ENCODE results near the gene TMEM151B.

Gene TMEM151B

GRCh38 chr6:44275271-44275748, 5.1 kb downstream of the TMEM151B start:
- in situ Hi-C loops (cut with HindIII; ENCODE audit: low sequenced_read_pairs) = no loop called here
- TF ChIP-seq CTCF (IDR thresholded peaks at IDR 0.05; ENCODE audit: low read depth, low read length, missing control alignments) = no peak
- no peak overlapping the region for H3K4me3 ChIP-seq (ENCODE audit: low read depth, low read length)
- DNase-seq (ENCODE audit: low read depth) = no peak

- TF ChIP-seq CTCF (IDR thresholded peaks at IDR 0.05; ENCODE audit: low read depth, low read length, missing control alignments) = no peak
- H3K4me3 ChIP-seq (ENCODE audit: low read depth, low read length) = no peak overlapping the region
- in situ Hi-C loops (cut with HindIII; ENCODE audit: low sequenced_read_pairs) = no loop called here
- no peak for DNase-seq (ENCODE audit: low read depth)
These were observed 5.7 kb downstream of the TMEM151B start for GRCh38 chr6:44275749-44276648.

- in situ Hi-C loops (cut with HindIII; ENCODE audit: low sequenced_read_pairs) = no loop called here
These were observed 6.7 kb downstream of the TMEM151B start for GRCh38 chr6:44276667-44277640.

GRCh38 chr6:44277763-44278162, 7.5 kb downstream of the TMEM151B start:
- TF ChIP-seq CTCF (IDR thresholded peaks at IDR 0.05; ENCODE audit: low read depth, low read length, missing control alignments) = no peak
- no peak overlapping the region for H3K4me3 ChIP-seq (ENCODE audit: low read depth, low read length)
- in situ Hi-C loops (cut with HindIII; ENCODE audit: low sequenced_read_pairs) = no loop called here
- no peak for DNase-seq (ENCODE audit: low read depth)

More at GRCh38 chr6:44276667-44277640, 6.7 kb downstream of the TMEM151B start:
- no peak overlapping the region for H3K4me3 ChIP-seq (ENCODE audit: low read depth, low read length)
- no peak for TF ChIP-seq CTCF (IDR thresholded peaks at IDR 0.05; ENCODE audit: low read depth, low read length, missing control alignments)
- DNase-seq (ENCODE audit: low read depth) = no peak

GRCh38 chr6:44278315-44278714, 8.1 kb downstream of the TMEM151B start:
- no peak for DNase-seq (ENCODE audit: low read depth)
- no peak overlapping the region for H3K4me3 ChIP-seq (ENCODE audit: low read depth, low read length)
- in situ Hi-C loops (cut with HindIII; ENCODE audit: low sequenced_read_pairs) = no loop called here
- TF ChIP-seq CTCF (IDR thresholded peaks at IDR 0.05; ENCODE audit: low read depth, low read length, missing control alignments) = no peak
